Activated CD8-positive, alpha-beta memory T cell treated with anti-CD3 and anti-CD28 coated beads for 48 hours (primary cell): ENCODE measurements around the gene CARNS1.
"Not testable (repeated sequence)": the region's sequence is repeated elsewhere in the genome, so short reads cannot be mapped to it uniquely, and the experiment has no call there.

Source experiments
- DNase-seq, 3 experiments: peaks; one replicate each; pipeline ENCODE4 v3.0.0-alpha.2; 2020; ENCODE audit warnings: low read depth in 2 of 3, low spot score in 2 of 3

The CARNS1 gene

DNA sequence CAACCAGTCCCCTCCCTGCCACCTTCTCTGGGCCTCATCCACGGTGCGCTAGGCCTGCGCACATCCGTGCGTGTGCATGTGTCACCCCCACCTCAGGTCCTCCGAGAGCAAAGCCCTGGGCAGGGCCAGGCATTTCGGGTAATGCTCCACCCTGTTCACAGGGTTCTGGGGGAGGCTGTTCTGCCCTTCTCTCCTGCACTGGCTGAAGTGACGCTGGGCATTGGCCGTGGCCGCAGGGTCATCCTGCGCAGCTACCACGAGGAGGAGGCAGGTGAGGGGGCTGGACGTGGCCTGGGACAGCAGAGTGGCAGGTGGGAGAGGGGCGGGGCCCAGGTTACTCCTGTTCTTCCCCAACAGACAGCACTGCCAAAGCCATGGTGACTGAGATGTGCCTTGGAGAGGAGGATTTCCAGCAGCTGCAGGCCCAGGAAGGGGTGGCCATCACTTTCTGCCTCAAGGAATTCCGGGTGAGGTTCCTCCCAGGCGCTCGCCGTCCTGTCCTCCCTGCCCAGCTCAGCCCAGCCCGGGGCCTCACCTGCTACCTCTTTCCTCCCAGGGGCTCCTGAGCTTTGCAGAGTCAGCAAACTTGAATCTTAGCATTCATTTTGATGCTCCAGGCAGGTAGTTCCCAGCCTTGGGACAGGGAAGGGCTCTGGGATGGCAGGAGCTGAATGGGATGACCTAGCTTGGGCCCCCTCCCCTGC is 19.8 kb upstream of the CARNS1 start:
- DNase-seq: no peak

DNA sequence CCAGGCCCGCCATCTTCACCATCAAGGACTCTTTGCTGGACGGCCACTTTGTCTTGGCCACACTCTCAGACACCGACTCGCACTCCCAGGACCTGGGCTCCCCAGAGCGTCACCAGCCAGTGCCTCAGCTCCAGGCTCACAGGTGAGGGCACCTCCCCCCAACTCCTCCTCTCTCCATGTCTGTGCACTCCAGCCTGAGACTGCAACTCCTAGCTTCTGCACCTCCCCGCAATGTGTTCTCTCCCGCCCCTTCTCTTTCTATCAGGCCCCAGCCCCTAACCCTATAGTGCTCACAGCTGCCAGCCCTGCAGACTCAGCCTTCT is 19.3 kb upstream of the CARNS1 start:
- DNase-seq: no peak

DNA sequence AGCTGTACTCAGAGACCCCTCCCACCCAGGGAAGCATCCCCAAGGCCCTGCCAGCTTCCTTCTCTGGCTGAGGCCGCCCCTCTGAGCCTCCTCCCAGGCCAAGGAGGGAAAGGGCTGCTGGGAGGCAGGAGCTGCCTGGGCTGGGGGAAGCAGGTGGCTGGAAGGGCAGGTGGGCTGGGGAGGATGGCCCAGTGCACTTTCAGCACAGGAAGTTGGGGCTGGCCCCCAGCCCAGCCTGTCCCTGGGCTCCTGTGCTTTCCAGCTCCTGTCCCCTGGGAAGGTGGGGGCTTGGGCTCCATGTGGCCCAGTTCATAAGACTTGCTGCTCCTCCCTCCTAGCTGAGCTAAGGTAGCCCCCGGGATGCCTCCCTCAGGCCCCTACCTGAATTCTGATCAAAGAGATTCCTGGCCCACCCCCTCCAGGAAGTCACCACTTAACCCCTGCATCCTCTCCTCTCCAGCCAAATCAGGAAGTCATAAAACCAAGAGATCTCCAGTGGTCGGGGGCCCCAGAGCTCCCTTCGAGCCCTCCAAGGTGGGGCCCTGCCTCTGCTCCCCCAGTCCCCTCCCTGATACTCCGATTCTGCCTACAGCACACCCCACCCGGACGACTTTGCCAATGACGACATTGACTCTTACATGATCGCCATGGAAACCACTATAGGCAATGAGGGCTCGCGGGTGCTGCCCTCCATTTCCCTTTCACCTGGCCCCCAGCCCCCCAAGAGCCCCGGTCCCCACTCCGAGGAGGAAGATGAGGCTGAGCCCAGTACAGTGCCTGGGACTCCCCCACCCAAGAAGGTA is 18.7 kb upstream of the CARNS1 start:
- no peak for DNase-seq

DNA sequence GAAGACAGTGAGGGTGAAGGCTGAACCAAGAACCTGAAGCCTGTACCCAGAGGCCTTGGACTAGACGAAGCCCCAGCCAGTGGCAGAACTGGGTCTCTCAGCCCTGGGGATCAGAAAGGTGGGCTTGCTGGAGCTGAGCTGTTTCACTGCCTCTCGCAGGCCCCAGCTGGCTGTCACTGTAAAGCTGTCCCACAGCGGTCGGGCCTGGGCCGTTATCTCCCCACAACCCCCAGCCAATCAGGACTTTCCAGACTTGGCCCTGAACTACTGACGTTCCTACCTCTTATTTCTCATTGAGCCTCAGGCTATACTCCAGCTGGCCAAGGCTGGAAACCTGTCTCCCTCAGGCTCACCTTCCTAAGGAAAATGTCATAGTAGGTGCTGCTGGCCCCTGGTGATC is 17.9 kb upstream of the CARNS1 start:
- DNase-seq: no peak

DNA sequence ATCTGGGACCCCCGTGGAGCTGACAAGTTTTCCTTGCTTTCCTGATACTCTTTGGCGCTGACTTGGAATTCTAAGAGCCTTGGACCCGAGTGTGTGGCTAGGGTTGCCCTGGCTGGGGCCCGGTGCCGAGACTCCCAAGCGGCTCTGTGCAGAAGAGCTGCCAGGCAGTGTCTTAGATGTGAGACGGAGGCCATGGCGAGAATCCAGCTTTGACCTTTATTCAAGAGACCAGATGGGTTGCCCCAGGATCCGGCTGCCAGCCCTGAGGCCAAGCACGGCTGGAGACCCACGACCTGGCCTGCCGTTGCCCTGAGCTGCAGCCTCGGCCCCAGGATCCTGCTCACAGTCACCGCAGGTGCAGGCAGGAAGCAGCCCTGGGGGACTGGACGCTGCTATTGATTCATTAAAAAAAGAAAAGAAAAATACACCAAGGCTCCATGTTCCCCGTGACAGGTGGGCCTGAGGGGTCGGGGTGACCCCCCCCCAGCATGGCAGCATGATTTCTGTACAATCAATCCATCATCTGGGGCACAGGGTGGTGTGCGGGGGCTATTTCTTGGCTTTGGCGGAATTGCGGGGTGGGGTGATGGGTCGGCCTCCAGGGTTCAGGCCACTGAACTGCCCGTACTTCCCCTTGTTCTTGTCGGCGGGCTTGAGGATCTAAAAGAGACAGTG is 17.4 kb upstream of the CARNS1 start:
- DNase-seq: no peak

DNA sequence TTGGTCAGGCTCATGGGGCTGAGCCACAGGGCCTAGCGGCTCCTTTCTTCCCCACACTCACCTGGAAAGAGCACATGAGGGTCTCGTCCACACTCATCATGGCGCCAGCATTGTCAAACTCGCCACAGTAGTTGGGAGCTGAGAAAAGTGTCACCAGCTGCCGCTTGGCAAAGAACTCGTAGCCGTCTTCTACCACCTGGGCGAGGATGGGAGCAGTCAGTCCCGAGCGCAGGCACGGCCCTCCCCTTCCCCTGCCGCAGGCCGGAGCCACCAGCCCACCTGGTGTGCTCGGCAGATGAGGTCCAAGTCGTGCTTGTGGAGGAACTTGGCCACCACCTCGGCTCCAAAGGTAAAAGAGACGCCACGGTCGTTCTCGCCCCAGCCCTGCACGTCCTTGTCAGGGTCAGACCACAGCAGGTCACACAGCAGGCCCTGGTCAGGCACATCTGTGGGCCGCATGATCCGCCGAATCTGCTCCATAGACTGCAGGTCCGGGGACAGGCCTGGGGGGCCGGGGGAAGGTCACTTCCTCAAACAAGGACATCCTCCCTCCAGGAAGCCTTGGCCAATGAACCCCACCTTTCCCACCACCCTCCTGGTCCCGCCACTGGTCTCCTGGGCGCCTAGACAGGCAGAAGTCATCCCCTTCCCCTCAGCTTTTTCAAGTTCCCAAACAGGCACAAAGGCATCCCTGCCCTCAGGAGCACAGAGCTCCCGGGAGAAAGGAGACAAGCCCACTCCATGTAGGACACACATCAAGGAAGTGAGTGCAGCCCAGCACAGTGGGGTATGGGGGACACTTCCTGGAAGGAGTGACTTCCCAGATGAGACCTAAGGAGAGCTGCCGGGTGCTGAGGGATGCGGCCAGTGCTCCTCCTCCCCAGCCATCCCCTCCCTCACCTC is 16.6 kb upstream of the CARNS1 start:
- no peak for DNase-seq

DNA sequence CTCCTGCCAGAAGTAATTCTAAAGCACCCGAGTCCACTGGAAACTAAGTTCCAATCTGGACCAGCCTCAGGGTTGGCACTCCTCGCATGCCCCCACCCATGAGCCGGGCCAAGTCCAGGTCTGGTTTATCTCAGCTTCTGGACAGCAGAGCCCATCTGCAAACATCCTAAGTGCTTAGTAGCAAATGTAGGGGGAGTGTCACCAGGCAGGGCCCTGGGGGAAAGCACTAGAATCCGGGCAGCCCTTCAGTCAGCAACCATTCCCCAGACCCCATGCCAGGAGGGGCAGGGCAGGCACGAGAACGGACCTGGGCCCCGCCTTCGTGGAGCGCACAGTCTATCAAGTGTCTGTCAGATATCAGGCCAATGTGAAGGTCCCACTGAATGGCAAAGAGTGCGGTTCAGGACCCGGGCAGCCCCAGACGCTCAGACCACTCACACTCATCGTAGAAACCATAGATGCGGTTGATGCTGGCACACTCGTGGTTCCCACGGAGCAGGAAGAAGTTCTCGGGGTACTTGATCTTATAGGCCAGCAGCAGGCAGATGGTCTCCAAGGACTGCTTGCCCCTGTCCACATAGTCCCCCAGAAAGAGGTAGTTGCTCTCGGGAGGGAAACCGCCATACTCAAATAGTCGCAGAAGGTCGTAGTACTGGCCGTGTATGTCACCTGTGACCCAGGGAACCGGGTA is 15.1 kb upstream of the CARNS1 start:
- no peak for DNase-seq

DNA sequence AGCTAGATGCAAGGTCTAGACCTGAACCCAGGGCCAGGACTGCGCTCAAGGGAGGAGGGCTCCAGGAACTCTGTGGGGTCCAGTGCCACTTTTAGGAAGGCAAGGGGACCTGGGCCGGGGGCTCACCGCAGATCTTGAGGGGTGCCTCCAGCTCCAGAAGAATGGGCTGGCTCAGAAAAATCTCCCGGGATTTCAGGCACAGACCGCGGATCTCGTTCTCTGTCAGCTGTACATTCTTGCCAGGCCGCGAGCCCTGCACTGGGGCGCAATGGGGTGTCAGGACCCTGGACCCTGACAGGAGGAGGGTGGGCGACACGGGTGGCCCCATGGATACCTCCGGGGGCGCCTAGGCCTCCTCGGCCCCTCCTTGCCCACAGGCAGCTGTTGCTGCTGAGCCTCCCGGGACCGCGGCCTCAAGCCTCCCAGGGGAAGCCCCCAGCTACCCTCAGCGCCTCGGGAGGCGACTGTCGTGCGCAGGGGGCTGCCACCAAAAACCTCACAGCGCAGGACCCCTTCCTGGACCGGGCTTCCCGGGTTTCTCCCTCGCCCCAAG is 14.5 kb upstream of the CARNS1 start:
- DNase-seq: no peak

DNA sequence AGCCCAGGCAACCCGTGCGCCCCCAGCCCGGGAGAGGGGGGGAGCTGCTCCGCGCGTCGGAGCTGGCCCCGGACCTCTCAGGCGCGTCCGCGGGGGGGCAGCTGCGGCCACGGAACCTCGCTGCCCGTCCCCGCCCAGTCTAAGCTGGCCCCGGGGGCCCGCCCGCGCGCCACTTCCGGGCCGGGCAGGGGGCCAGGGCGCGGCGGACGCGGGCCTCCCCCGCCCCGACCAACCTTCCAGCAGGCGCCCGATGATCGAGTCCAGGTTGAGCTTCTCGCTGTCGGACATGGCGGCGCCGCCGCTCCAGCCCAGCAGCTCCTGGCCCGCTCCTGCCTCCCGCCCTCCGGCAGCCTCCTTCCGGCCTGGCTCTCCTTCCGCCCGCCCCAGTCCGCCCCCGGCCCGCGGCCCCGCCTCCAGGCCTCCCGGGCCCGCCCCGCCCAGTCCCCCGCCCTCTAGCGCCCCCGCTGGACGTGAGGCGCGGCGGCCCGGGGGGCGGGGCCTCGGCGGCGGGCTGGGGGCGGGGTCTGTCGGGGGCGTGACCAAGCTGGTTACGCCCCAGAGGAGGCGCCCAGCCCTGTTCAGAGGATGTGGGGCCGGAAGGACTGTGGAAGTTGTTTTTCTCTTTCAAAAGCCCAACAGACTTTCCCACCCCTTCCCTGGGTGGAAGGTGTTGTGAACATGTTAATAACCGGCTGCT is 13.8 kb upstream of the CARNS1 start, which contains the start of gene PPP1CA:
TSS of gene PPP1CA (minus strand) at position 364 of the 697 bp plus-strand sequence. CDS start at position 288, 76 bp downstream.
- DNase-seq: peak; percentile 88 to 92 (median 90)

DNA sequence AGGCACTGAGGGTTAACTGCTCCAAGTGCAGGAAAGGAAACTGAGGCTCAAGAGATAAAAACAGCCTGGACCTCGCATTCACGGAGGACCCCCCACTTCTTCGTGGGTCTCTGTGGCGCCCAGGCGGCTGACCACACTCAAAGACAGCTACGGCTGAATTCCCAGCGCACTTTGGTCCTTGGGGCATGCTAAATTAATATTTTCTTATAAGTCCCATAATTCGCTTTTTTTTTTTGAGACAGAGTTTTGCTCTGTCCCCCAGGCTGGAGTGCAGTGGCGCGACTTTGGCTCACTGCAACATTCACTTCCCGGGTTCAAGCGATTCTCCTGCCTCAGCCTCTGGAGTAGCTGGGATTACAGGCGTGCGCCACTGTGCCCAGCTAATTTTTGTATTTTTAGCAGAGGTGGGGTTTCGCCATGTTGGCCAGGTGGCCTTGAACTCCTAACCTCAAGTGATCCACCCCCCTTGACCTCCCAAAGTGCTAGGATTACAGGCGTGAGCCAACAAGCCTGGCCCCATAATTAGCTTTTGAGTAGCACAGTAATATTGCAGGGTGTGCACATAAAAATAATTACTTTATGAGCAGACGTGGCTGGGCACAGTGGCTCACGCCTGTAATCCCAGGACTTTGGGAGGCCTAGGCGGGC is 13.2 kb upstream of the CARNS1 start:
- DNase-seq: not testable (repeated sequence)

DNA sequence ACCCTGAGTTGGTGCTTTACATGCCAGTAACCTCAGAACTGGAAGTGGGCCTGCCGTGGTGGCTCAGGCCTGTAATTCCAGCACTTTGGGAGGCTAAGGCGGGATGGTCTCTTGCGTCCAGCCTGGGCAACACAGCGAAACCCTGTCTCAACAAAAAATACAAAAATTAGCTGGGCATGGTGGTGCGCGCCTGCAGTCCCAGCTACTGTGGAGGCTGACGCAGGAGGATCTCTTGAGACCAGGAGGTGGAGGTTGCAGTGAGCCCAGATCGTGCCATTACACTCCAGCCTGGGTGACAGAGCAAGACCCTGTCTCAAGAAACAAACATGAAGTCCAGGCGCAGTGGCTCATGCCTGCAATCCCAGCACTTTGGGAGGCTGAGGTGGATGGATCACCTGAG is 12.4 kb upstream of the CARNS1 start:
- DNase-seq: not testable (repeated sequence)

DNA sequence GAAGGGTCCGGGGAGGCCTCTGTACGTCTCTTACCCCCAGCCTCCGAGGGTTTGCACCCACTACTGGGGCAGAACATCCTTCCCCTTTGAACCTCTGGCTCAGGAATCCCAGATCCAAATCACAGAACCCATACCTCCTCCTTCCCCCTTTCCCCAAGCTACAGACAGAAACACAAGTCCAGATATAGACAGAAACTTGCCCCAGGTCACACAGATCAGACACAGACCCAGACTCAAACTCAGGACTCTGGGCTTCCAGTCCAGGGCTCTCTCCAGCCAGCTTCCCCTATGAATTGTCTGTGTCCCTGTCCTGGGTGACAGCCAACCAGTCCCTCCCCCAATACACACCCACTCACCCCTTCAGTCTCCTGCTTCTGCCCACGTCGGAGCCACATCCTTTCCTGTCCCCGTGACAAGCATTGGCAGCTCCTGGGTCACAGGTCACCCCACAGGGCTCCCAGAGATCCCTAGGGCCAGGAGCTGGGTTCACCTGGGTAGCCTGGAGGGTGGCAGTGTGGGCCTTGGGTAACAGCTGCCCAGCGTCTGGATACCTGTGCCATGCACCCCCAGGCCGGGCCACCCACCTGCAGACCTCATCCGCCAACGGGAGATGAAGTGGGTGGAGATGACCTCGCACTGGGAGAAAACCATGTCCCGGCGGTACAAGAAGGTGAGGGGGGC is 10.8 kb upstream of the CARNS1 start:
- no peak for DNase-seq

DNA sequence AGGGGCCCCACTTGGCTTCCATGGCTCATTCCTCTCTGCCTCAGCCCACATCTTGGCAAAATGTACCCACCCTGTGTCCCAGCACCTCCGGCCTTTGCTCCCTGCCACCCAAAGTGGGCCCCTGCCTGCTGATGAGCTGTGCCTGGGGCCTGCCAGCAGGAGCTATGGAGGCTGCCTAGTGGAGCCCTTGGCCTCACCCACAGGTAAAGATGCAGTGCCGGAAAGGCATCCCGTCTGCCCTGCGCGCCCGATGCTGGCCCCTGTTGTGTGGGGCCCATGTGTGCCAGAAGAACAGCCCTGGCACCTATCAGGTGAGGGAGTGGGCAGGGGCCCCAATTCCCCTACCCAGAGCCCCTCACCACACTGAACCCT is 10.3 kb upstream of the CARNS1 start:
- no peak for DNase-seq

DNA sequence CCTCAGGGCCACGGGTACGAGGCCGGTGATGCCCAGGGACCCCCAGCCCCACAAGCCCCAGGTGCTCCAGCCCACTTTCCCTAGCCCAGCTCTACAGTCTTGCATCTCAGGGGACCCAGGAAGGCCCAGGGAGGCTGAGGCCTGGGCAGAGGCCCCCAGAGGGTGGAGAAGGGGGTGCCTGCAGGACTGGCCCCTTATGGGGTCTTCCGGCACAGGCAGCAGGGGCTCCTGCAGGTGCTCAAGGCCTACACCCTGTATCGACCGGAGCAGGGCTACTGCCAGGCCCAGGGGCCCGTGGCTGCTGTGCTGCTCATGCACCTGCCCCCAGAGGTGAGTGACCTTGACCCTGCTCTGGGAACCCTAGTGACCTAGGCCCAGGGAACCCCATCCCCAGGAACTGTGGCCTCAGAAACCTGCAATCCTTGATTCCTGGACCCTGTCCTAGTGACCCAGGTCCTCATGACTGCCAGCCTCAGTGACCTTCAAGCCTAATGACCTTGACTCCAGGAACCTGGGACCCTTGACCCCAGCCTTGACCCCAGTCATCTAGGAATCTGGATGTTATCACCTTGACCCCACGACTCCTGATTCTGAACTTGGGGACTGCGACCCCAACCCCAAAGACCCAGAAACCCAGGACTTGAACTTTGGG is 9.7 kb upstream of the CARNS1 start:
- no peak for DNase-seq

DNA sequence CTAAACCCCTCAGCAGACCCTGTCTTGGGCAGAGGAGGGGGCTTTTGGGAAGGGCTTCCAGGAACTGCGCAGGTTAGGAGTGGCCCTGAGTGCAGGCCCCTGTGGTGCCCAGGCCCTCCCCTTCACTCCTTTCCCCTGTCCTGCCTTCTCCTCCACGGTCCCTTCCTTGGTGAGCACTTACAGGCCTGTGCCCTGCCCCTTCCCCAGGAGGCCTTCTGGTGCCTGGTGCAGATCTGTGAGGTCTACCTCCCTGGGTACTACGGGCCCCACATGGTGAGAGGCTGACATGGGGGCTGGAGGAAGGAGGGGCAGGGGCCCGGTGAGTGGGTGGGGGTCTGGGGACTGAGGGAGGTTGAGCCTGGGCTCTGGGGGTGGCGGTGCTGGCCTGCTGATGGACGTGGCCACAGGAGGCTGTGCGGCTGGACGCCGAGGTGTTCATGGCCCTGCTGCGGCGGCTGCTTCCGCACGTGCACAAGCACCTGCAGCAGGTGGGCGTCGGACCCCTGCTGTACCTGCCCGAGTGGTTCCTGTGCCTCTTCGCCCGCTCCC is 9.0 kb upstream of the CARNS1 start:
- no peak for DNase-seq

DNA sequence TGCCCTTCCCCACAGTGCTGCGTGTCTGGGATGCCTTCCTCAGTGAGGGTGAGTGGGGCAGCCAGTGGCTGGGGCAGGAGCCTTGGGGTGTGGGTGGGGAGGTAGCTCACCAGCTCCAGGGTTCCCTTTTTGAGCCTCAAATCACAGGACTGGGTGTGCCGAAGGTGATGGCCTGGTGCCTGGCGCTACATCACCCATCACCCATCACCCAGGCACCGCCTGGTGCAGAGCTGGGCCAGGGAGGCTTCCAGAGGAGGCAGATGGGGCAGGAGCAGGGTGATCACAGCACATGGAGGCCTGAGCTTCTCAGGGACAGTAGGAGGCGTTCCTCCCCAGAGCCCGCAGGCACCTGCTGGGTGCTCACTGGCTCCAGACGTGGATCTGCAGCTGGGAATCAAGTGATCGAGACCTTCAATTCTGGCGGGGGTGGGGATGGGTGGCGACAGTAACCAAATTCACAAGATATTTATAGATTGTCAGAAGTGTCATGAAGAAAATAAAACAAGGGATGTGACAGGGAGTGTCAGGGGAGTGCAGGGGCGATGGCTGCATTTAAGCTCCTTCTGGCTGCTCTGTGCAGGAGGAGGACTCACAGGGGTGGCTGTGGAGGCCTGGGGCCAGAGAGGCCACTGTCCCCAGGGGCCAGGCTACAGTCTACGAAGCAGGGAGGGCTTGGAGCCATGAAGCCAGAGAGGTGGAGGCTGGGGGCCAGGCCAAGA is 8.3 kb upstream of the CARNS1 start:
- DNase-seq: no peak

DNA sequence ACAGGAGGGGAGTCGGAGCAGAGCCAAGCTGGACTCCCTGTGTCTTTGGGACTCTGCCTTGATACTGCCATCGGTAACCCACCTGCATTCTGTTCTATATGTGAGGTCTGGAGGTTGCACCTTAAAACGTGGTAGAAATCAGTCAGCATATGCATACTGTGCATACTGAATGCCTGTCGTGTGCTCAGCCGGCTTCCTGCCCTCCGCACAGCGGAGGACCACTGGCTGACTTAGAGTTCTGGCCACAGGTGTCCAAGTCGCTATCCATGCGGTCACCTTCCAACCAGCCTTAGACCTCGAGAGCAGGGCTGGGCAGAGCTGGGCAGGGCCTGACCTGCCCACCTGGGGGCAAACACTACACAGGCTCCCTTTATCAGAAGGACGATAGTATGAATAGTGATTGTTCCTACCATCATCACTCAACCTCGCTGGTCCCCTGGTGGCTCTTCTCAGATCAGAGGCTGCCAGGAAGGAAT is 7.8 kb upstream of the CARNS1 start:
- DNase-seq: no peak
